GM12878 (cell line): ENCODE data around the gene NTM. TPM values are rescaled to one million over a fixed set of nuclear protein-coding genes. Genes with fewer than 3 reads are reported as not detected.

ENCODE experiments used
- ATAC-seq: fragments of 200-7000 bp; cut with Tn5 transposase; 3 replicates; pipeline ENCODE4 v1.9.1; 2020; ENCODE audit warnings: mild to moderate bottlenecking, moderate library complexity
- BruUV-seq: library from RNA; stranded (reverse); fragments of 400-500 nt; replicated peaks from 2 replicates; lab custom pipeline; 2021; lab: Mats Ljungman, UMichigan
- CTCF ChIA-PET: fragments of 300-600 bp; sonication (Branson Sonifier 250); formaldehyde crosslinking; extraction: SDS; loops from one replicate; lab custom pipeline; 2021; ENCODE audit warnings: inconsistent platforms; lab: Yijun Ruan, JAX
- POLR2A ChIA-PET: fragments of 350-600 bp; formaldehyde crosslinking; extraction: SDS; loops from one replicate; lab custom pipeline; 2021; ENCODE audit warnings: inconsistent platforms; lab: Charles Lee
- RAD21 ChIA-PET: fragments of 300-600 bp; sonication (Branson Sonifier 250); formaldehyde crosslinking; loops from one replicate; lab custom pipeline; 2023; ENCODE audit warnings: antibody characterized with exemption; ENCODE audit not compliant: unreplicated experiment; lab: Charles Lee
- SMC1A ChIA-PET: fragments of 300-600 bp; sonication (Branson Sonifier 250); formaldehyde crosslinking; loops from one replicate; lab custom pipeline; 2023; ENCODE audit not compliant: unreplicated experiment, uncharacterized antibody; lab: Charles Lee
- DNase-seq: peaks from one replicate; pipeline ENCODE4 v3.0.0-alpha.2; 2011; ENCODE audit warnings: low read depth, low spot score
- FAIRE-seq: peaks from 3 replicates; lab custom pipeline; 2011; peaks lifted over from hg19 to GRCh38; lab: Jason Lieb, UNC
- H2AFZ ChIP-seq: 2 replicates; pipeline ENCODE4 v1.6.0; 2011; ENCODE audit warnings: low read depth, low read length, control low read depth; ENCODE audit not compliant: control insufficient read depth
- H3K27ac ChIP-seq: 2 replicates; pipeline ENCODE4 v1.5.1; 2011; ENCODE audit warnings: control low read depth; ENCODE audit not compliant: control insufficient read depth, insufficient read depth
- H3K27me3 ChIP-seq, 2 experiments: replicated peaks in 1 of 2; 2 replicates each; pipeline versions ENCODE4 v1.6.0 to v1.6.1; 2011; ENCODE audit warnings: low read length in 1 of 2; ENCODE audit not compliant: control insufficient read depth in 2 of 2, insufficient read depth in 2 of 2
- H3K36me3 ChIP-seq, 2 experiments: 2 replicates each; pipeline ENCODE4 v1.5.1; 2011; ENCODE audit warnings: low read length in 1 of 2; ENCODE audit not compliant: control insufficient read depth in 2 of 2, insufficient read depth in 2 of 2
- H3K4me1 ChIP-seq: 2 replicates; pipeline ENCODE4 v1.6.1; 2011; ENCODE audit warnings: mild to moderate bottlenecking, low read length, moderate library complexity, mixed read lengths; ENCODE audit not compliant: control insufficient read depth, insufficient read depth
- H3K4me2 ChIP-seq: 2 replicates; pipeline ENCODE4 v1.6.0; 2011; ENCODE audit warnings: control low read depth; ENCODE audit not compliant: control insufficient read depth, insufficient read depth
- H3K4me3 ChIP-seq: fragments of 200-600 bp; sonication (generic); 2 replicates; pipeline ENCODE4 v1.5.1; 2016
- H3K79me2 ChIP-seq: 2 replicates; pipeline ENCODE4 v1.6.0; 2011; ENCODE audit warnings: low read length; ENCODE audit not compliant: control insufficient read depth, insufficient read depth
- H3K9ac ChIP-seq: 2 replicates; pipeline ENCODE4 v1.8.0; 2011; ENCODE audit warnings: low read length, control low read depth, mixed read lengths; ENCODE audit not compliant: control insufficient read depth, insufficient read depth
- H3K9me3 ChIP-seq: replicated peaks from 3 replicates; pipeline ENCODE4 v1.5.1; 2011; ENCODE audit warnings: mild to moderate bottlenecking, low read length; ENCODE audit not compliant: control insufficient read depth, insufficient read depth
- H4K20me1 ChIP-seq: 2 replicates; pipeline ENCODE4 v1.6.0; 2011; ENCODE audit not compliant: control insufficient read depth, insufficient read depth
- ASH2L ChIP-seq: fragments of 300-600, 200-600 bp; sonication (generic); IDR thresholded peaks from 2 replicates; pipeline ENCODE4 v1.6.1; 2017; ENCODE audit warnings: low read depth, mild to moderate bottlenecking, borderline replicate concordance
- ATF7 ChIP-seq: fragments of 450-650 bp; IDR thresholded peaks from 2 replicates; pipeline ENCODE4 v1.6.1; 2016; ENCODE audit warnings: low read depth, mild to moderate bottlenecking
- BACH1 ChIP-seq: fragments of 450-650 bp; IDR thresholded peaks from 2 replicates; pipeline ENCODE4 v1.6.1; 2017; ENCODE audit warnings: mild to moderate bottlenecking, borderline replicate concordance
- EP300 ChIP-seq, 2 experiments: fragments of 150-350 bp in 1 of 2; IDR thresholded peaks; 2 replicates each; pipeline ENCODE4 v1.6.1; 2011 to 2012; ENCODE audit warnings: low read depth in 2 of 2, low read length in 2 of 2, borderline replicate concordance in 1 of 2, improper control_type of control experiment in 1 of 2, inconsistent platforms in 1 of 2; ENCODE audit not compliant: control insufficient read depth in 1 of 2
- MAX ChIP-seq: IDR thresholded peaks from 2 replicates; pipeline ENCODE4 v1.6.1; 2012; ENCODE audit warnings: low read depth, low read length, improper control_type of control experiment
- NBN ChIP-seq: fragments of 450-650 bp; IDR thresholded peaks from 2 replicates; pipeline ENCODE4 v1.6.1; 2016
- NFIC ChIP-seq: IDR thresholded peaks from 2 replicates; pipeline ENCODE4 v1.6.1; 2012; ENCODE audit warnings: low read depth, mild to moderate bottlenecking, inconsistent platforms, low read length, moderate library complexity
- POU2F2 ChIP-seq: IDR thresholded peaks from 3 replicates; pipeline ENCODE4 v1.6.1; 2011; ENCODE audit warnings: low read depth, mild to moderate bottlenecking, low read length, borderline replicate concordance
- SIX5 ChIP-seq: IDR thresholded peaks from 2 replicates; pipeline ENCODE4 v1.6.1; 2011; ENCODE audit warnings: mild to moderate bottlenecking, low read depth, low read length, moderate library complexity; ENCODE audit not compliant: severe bottlenecking
- TCF7 ChIP-seq: IDR thresholded peaks from 2 replicates; pipeline ENCODE4 v1.6.1; 2014; ENCODE audit warnings: antibody characterized with exemption, borderline replicate concordance
- YY1 ChIP-seq: IDR thresholded peaks from 2 replicates; pipeline ENCODE4 v1.6.1; 2011; ENCODE audit warnings: low read depth, mild to moderate bottlenecking, low read length
- ZBED1 ChIP-seq: IDR thresholded peaks from 2 replicates; pipeline ENCODE4 v1.6.1; 2016; ENCODE audit warnings: borderline replicate concordance
- ZNF384 ChIP-seq: IDR thresholded peaks from 2 replicates; pipeline ENCODE4 v1.6.1; 2012; ENCODE audit warnings: low read depth, mild to moderate bottlenecking, low read length, improper control_type of control experiment, borderline replicate concordance
- ZNF592 ChIP-seq: fragments of 450-650 bp; IDR thresholded peaks from 2 replicates; pipeline ENCODE4 v1.6.1; 2017; ENCODE audit warnings: mild to moderate bottlenecking, moderate library complexity
- ZZZ3 ChIP-seq: IDR thresholded peaks from 2 replicates; pipeline ENCODE4 v1.6.1; 2011; ENCODE audit warnings: low read depth; ENCODE audit not compliant: control insufficient read depth, insufficient read length
- WGBS: methylation state at CpG from one replicate; pipeline ENCODE4 v1.1.6; 2016; ENCODE audit warnings: low lambda C conversion rate; ENCODE audit not compliant: insufficient replicate concordance, insufficient coverage; ENCODE audit errors: missing lambda C conversion rate; 5-methylcytosine and 5-hydroxymethylcytosine counted together
- in situ Hi-C: fragments of 300-500 bp; cut with MboI; formaldehyde crosslinking; loops from 9 replicates; pipeline ENCODE4 v1.14.3; 2018; ENCODE audit warnings: mixed read lengths
- intact Hi-C: fragments of 100-400 bp; cut with micrococcal nuclease; formaldehyde crosslinking; loops from one replicate; pipeline ENCODE4 v1.14.2; 2022; ENCODE audit not compliant: unreplicated experiment
- polyA plus RNA-seq, 11 experiments: library from polyadenylated mRNA; depleted of rRNA in 4 of 11; unstranded in 6 of 11; stranded (reverse) in 5 of 11; fragments of >200 nt; fragmentation: Nextera tagmentation in 4 of 11; fragmentation: Illumina TruSeq in 1 of 11; extraction: Ambion mirVana in 4 of 11; extraction: Trizol in 1 of 11; gene quantifications; 1 replicate in 1 of 11; 2 replicates in 10 of 11; pipeline versions ENCODE4 v1.2.1 to v1.2.3, GENCODE V29; 2011 to 2016; ENCODE audit warnings: inconsistent platforms in 2 of 11, missing spikeins in 2 of 11, low read depth in 1 of 11
- total RNA-seq, 4 experiments: library from RNA; depleted of rRNA in 3 of 4; stranded (reverse); fragments of >200 nt in 3 of 4; fragmentation: Illumina TruSeq in 1 of 4; extraction: Trizol in 1 of 4; gene quantifications; 2 replicates each; pipeline versions ENCODE4 v1.2.1 to v1.2.3, GENCODE V29; 2013 to 2021

Gene NTM
- total and polyA plus RNA-seq, 10 of the 15 experiments (the other 5 are each of a cell fraction or from before 2014, with no cell fraction given) = not detected

GRCh38 chr11:131758726-131759125 lies 388.3 kb downstream of the NTM start:
- Histone ChIP-seq H3K4me3 (no peak overlapping the region), H3K4me2 (no peak overlapping the region), H3K27ac (no peak overlapping the region), H4K20me1 (no peaks in the 10 kb centered on the region), H3K36me3 (no peaks in the 10 kb centered on the region), H3K9me3 (no peaks in the 10 kb centered on the region), H3K79me2 (no peaks in the 10 kb centered on the region), H3K4me1 (no peaks in the 10 kb centered on the region), H3K27me3 (no peaks in the 10 kb centered on the region), H3K9ac (no peak overlapping the region), H2AFZ (no peak overlapping the region)
- ATAC-seq (no peak), FAIRE-seq (no peak), DNase-seq (no peak)
- intact Hi-C loops = no loop called here
- ChIA-PET SMC1A (interaction anchor here (1.8 kb wide), 1 partner anchor 10 kb away, joined by 5 read pairs; no protein-coding TSS in a partner anchor), POLR2A (no interaction called here), RAD21 (no interaction called here), CTCF (interaction anchor here (1.0 to 2.8 kb wide), 2 partner anchors 9 to 11 kb away, joined by 3 to 19 read pairs; no protein-coding TSS in a partner anchor)
- WGBS = 43% methylated on average over 6 of the region's 7 CpGs
- TF ChIP-seq ZZZ3 (no peak), YY1 (no peak), MAX (no peak), ZNF592 (no peak), POU2F2 (no peak), ZBED1 (no peak), NFIC (no peak), TCF7 (no peak), SIX5 (no peak), BACH1 (no peak), ASH2L (no peak), EP300 (IDR thresholded peaks at IDR 0.05; ENCODE audit: borderline replicate concordance in 1 of 2, control insufficient read depth in 1 of 2, low read depth in 2 of 2, low read length in 2 of 2) (no peak), NBN (no peak), ATF7 (no peak), ZNF384 (no peak)
- in situ Hi-C loops = no loop called here
- BruUV-seq = no TSS peak
